GM19468 (cell line): ENCODE measurements around the gene PSEN1.

Experiments used
- ATAC-seq: cut with Tn5 transposase; IDR thresholded peaks from one replicate; pipeline ENCODE4 v1.9.1; 2021; ENCODE audit warnings: mild to moderate bottlenecking, moderate library complexity, moderate number of reproducible peaks; ENCODE audit not compliant: unreplicated experiment; ENCODE audit errors: extremely low read depth

PSEN1 gene

GRCh38 chr14:73136387-73137225, at the start of gene PSEN1:
PSEN1 (plus strand) TSS chr14:73136507; CDS start chr14:73148020, 11,513 bp downstream.
- peak; percentile 70 for ATAC-seq

- ATAC-seq, result no peak
These were observed 45.3 kb upstream of the PSEN1 start for GRCh38 chr14:73091044-73091443.

GRCh38 chr14:73097421-73097820, 38.9 kb upstream of the PSEN1 start:
- ATAC-seq, result no peak

- no peak for ATAC-seq
These were observed 36.0 kb upstream of the PSEN1 start for GRCh38 chr14:73100334-73100733.

- no peak for ATAC-seq
These were observed 33.4 kb upstream of the PSEN1 start for GRCh38 chr14:73102806-73103497.

- no peak for ATAC-seq
These were observed 31.3 kb upstream of the PSEN1 start for GRCh38 chr14:73105050-73105449.

- no peak for ATAC-seq
These were observed 30.6 kb upstream of the PSEN1 start for GRCh38 chr14:73105727-73106126.

- ATAC-seq, result no peak
These were observed 20.1 kb upstream of the PSEN1 start for GRCh38 chr14:73116079-73116665.

GRCh38 chr14:73124180-73124894, 12.0 kb upstream of the PSEN1 start:
- no peak for ATAC-seq

GRCh38 chr14:73125169-73125588, 11.1 kb upstream of the PSEN1 start:
- no peak for ATAC-seq

- ATAC-seq, result no peak
These were observed 10.6 kb upstream of the PSEN1 start for GRCh38 chr14:73125746-73126145.

- no peak for ATAC-seq
These were observed 2.5 kb upstream of the PSEN1 start for GRCh38 chr14:73133795-73134194.

- no peak for ATAC-seq
These were observed 271 bp upstream of the PSEN1 start for GRCh38 chr14:73136085-73136386.

- no peak for ATAC-seq
These were observed 4.6 kb downstream of the PSEN1 start for GRCh38 chr14:73140811-73141323.

GRCh38 chr14:73142216-73142615, 5.9 kb downstream of the PSEN1 start:
- no peak for ATAC-seq

- no peak for ATAC-seq
These were observed 6.7 kb downstream of the PSEN1 start for GRCh38 chr14:73143003-73143402.

GRCh38 chr14:73143617-73144016, 7.3 kb downstream of the PSEN1 start:
- no peak for ATAC-seq

- no peak for ATAC-seq
These were observed 9.1 kb downstream of the PSEN1 start for GRCh38 chr14:73145371-73145770.

- no peak for ATAC-seq
These were observed 9.8 kb downstream of the PSEN1 start for GRCh38 chr14:73146111-73146510.

GRCh38 chr14:73149753-73150152, 13.4 kb downstream of the PSEN1 start:
- no peak for ATAC-seq
